Keratinocyte (primary cell): ENCODE data around the gene TTC39C.

Source experiments
- CTCF ChIP-seq, 3 experiments: IDR thresholded peaks in 1 of 3; conservative IDR thresholded peaks in 1 of 3; optimal IDR thresholded peaks in 1 of 3; 2 replicates in 2 of 3; 3 replicates in 1 of 3; pipeline versions ENCODE3 to v1.5.1; 2011; ENCODE audit warnings: low read length in 3 of 3, mild to moderate bottlenecking in 3 of 3, moderate library complexity in 2 of 3, control low read depth in 1 of 3, inconsistent platforms in 1 of 3; ENCODE audit not compliant: insufficient read depth in 2 of 3; ENCODE audit errors: extremely low read depth in 1 of 3
- EZH2 ChIP-seq: IDR thresholded peaks from one replicate; pipeline ENCODE4 v1.6.1; 2012; ENCODE audit warnings: inconsistent platforms, mild to moderate bottlenecking, low read length, moderate library complexity

DNA sequence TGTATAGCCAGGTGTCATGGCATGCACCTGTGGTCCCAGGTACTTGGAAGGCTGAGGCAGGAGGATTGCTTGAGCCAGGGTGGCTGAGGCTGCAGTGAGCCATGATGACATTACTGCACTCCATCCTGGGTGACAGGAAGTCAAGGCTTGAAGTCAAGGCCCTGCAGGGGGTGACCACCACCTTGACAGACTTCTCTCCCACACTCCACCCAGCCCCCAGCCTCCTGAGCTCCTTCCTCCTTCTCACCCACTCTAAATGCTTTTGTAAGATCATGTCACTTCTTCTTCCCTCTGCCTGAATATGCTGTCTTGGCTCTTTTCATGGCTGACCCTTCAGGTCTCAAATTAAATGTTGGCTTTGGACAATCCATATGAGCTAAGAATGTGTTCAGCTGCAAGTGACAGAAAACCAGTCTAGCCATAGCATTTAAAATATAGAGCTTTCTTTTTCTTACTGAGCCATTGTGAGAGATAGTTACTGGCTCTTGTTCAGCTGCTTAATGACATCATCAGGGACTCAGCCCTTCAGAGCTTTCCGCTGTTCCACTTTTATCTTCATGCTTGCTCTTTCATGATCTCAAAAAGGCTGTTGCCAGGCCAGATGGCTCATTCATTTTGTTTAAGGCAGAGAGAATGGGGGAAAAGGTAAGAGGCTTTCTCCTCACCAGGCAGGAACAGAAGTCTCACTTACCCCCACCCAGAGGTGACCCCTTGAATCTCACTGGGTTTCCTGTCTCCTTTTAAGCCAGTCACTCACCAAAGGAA, 36.7 kb upstream of the TTC39C start:
- TF ChIP-seq CTCF (optimal IDR thresholded peaks at IDR 0.05 in 1 of 3, IDR thresholded peaks at IDR 0.05 in 1 of 3, conservative IDR thresholded peaks at IDR 0.05 in 1 of 3; ENCODE audit: extremely low read depth in 1 of 3, insufficient read depth in 2 of 3, low read length in 3 of 3) (no peak), EZH2 (no peak)
